Fibroblast of lung (primary cell): ENCODE data around the gene GPR108. TPM values are rescaled to one million over a fixed set of nuclear protein-coding genes. Genes with fewer than 3 reads are reported as not detected.

ENCODE experiments used
- DNase-seq, 2 donors: peaks; one replicate each; pipeline versions ENCODE4 v3.0.0 to v3.0.0-alpha.2; 2010; ENCODE audit warnings: low read depth in 2 of 2
- H2AFZ ChIP-seq: 2 replicates; pipeline ENCODE4 v1.5.1; 2012; ENCODE audit warnings: low read length, control low read depth, inconsistent platforms
- H3K27ac ChIP-seq: 2 replicates; pipeline ENCODE4 v1.5.1; 2011; ENCODE audit warnings: low read length, control low read depth; ENCODE audit not compliant: insufficient read depth
- H3K27me3 ChIP-seq: 2 replicates; pipeline ENCODE4 v1.5.1; 2011; ENCODE audit warnings: mild to moderate bottlenecking, low read length; ENCODE audit not compliant: control insufficient read depth, insufficient read depth
- H3K36me3 ChIP-seq: 2 replicates; pipeline ENCODE4 v1.5.1; 2011; ENCODE audit warnings: low read length; ENCODE audit not compliant: control insufficient read depth, insufficient read depth
- H3K4me1 ChIP-seq: 2 replicates; pipeline ENCODE4 v1.5.1; 2011; ENCODE audit warnings: low read length; ENCODE audit not compliant: control insufficient read depth, insufficient read depth; ENCODE audit errors: extremely low read depth
- H3K4me2 ChIP-seq: 2 replicates; pipeline ENCODE4 v1.5.1; 2011; ENCODE audit warnings: low read length, control low read depth; ENCODE audit not compliant: insufficient read depth; ENCODE audit errors: extremely low read depth
- H3K4me3 ChIP-seq, 4 experiments: fragments of 200-600 bp in 1 of 4; sonication (generic) in 1 of 4; replicated peaks in 1 of 4; 2 replicates each; pipeline ENCODE4 v1.5.1; 2011 to 2016; ENCODE audit warnings: low read length in 4 of 4, low read depth in 3 of 4, mild to moderate bottlenecking in 3 of 4, control low read depth in 2 of 4, inconsistent platforms in 1 of 4, mixed read lengths in 1 of 4; ENCODE audit not compliant: insufficient read depth in 1 of 4; ENCODE audit errors: control extremely low read depth in 1 of 4
- H3K79me2 ChIP-seq: 2 replicates; pipeline ENCODE4 v1.5.1; 2012; ENCODE audit warnings: mild to moderate bottlenecking, low read length, inconsistent platforms; ENCODE audit not compliant: control insufficient read depth, insufficient read depth
- H3K9ac ChIP-seq: 2 replicates; pipeline ENCODE4 v1.5.1; 2011; ENCODE audit warnings: mild to moderate bottlenecking, low read length, control low read depth; ENCODE audit not compliant: insufficient read depth
- H3K9me3 ChIP-seq: 2 replicates; pipeline ENCODE4 v1.5.1; 2012; ENCODE audit warnings: low read depth, low read length; ENCODE audit not compliant: control insufficient read depth, insufficient read depth
- H4K20me1 ChIP-seq: 2 replicates; pipeline ENCODE4 v1.5.1; 2011; ENCODE audit warnings: low read length; ENCODE audit not compliant: control insufficient read depth, insufficient read depth; ENCODE audit errors: extremely low read depth
- EZH2 ChIP-seq: IDR thresholded peaks from 2 replicates; pipeline ENCODE4 v1.5.1; 2012; ENCODE audit warnings: low read length, control low read depth, mild to moderate bottlenecking; ENCODE audit errors: missing control alignments
- polyA plus RNA-seq, 2 donors: library from polyadenylated mRNA; depleted of rRNA in 1 of 2; stranded (reverse) in 1 of 2; unstranded in 1 of 2; fragments of >200 nt; gene quantifications; 2 replicates each; pipeline ENCODE4 v1.2.1, GENCODE V29; 2011 to 2012; ENCODE audit warnings: missing spikeins in 1 of 2
- total RNA-seq: library from RNA; depleted of rRNA; stranded (reverse); fragments of >200 nt; gene quantifications from 2 replicates; pipeline ENCODE4 v1.2.1, GENCODE V29; 2014
- TF ChIP-seq, protein P1 (sequence below), 2 donors: IDR thresholded peaks in 1 of 2; conservative IDR thresholded peaks in 1 of 2; 1 replicate in 1 of 2; 2 replicates in 1 of 2; pipeline ENCODE4 v1.5.1; 2011 to 2012; ENCODE audit warnings: low read length in 2 of 2, control low read depth in 1 of 2, inconsistent platforms in 1 of 2, low read depth in 1 of 2, mild to moderate bottlenecking in 1 of 2

The GPR108 gene
- total and polyA plus RNA-seq, 2 donors (not counting 1 experiment from before 2014, with no cell fraction given): 28.4 to 57.0 TPM

DNA sequence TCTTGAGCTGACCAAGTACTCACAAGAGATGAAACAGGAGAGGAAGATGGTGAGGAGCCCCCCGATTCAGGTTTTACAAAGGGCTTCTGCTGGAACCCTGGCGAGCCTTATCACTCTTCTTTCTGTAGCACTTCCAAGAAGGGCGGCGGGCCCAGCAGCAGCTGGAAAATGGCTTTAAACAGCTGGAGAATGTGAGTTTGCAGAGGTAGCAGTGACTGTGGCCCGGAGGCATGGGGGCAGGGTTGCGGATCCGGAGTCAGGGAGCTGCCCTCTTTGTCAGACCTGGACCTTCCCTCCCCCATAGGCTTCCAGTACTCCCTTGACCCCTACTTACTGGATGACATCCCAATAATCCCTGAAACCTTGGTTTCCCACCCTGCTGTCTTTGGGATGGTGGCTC lies 5.7 kb upstream of the GPR108 start:
- no peak overlapping the region for H3K27ac ChIP-seq
- no peak overlapping the region for H3K9ac ChIP-seq
- no peak overlapping the region for H2AFZ ChIP-seq
- DNase-seq: peak in 1 of 2 donors; percentile 8
- no peaks in the 10 kb centered on the region for H3K27me3 ChIP-seq
- TF ChIP-seq EZH2: no peak
- H3K9me3 ChIP-seq: no peaks in the 10 kb centered on the region
- peaks cover 32% of the 10 kb centered on the region for H3K4me1 ChIP-seq
- H4K20me1 ChIP-seq: no peaks in the 10 kb centered on the region
- peaks cover 15% of the 10 kb centered on the region for H3K36me3 ChIP-seq
- peak overlapping the region in 2 of 4 experiments; percentile 3 to 6 for H3K4me3 ChIP-seq
- peak overlapping the region; percentile 27 for H3K4me2 ChIP-seq
- H3K79me2 ChIP-seq: peaks cover 10% of the 10 kb centered on the region

DNA sequence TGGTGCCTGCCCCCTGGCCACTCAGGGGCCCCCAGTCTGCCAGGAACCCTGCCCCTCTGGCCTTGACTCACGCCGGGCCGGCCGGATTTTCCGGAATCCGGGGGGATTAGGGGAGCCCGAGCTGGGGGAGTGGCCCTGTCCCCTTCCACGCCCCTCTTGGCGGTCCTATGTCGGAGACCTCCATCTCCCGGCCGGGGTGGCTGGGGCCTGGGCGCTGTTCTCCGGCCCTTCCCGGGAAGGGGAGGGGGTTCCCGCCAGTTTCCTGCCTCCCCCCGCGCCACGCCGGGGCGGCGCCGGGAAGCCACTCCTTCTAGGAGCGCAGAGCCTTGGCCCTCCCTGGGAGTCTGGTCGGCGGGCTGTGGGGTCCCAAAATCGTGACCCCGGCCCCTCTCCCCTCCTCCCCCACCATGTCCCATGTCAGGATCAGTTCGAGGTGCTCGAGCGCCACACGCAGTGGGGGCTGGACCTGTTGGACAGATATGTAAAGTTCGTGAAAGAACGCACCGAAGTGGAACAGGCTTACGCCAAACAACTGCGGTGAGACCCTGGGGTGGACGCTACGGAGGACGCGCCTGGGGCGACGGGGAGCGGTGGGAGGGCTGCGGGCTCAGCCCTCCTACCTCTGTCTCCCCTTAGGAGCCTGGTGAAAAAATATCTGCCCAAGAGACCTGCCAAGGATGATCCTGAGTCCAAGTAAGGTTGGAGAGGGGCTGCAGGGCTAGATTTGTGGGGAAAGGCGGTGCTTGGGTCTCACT lies 3.4 kb upstream of the GPR108 start:
- Histone ChIP-seq H3K4me2 (peak overlapping the region; percentile 49), H3K9me3 (no peaks in the 10 kb centered on the region), H2AFZ (peak overlapping the region; percentile 30), H3K27me3 (no peaks in the 10 kb centered on the region), H4K20me1 (no peaks in the 10 kb centered on the region), H3K27ac (peak overlapping the region; percentile 64), H3K4me3 (peak overlapping the region; percentile 68 to 93 (median 76)), H3K79me2 (peaks cover 10% of the 10 kb centered on the region), H3K36me3 (peaks cover 9% of the 10 kb centered on the region), H3K9ac (peak overlapping the region; percentile 61), H3K4me1 (peaks cover 36% of the 10 kb centered on the region)
- no peak for TF ChIP-seq EZH2
- TF ChIP-seq, protein P1, sequence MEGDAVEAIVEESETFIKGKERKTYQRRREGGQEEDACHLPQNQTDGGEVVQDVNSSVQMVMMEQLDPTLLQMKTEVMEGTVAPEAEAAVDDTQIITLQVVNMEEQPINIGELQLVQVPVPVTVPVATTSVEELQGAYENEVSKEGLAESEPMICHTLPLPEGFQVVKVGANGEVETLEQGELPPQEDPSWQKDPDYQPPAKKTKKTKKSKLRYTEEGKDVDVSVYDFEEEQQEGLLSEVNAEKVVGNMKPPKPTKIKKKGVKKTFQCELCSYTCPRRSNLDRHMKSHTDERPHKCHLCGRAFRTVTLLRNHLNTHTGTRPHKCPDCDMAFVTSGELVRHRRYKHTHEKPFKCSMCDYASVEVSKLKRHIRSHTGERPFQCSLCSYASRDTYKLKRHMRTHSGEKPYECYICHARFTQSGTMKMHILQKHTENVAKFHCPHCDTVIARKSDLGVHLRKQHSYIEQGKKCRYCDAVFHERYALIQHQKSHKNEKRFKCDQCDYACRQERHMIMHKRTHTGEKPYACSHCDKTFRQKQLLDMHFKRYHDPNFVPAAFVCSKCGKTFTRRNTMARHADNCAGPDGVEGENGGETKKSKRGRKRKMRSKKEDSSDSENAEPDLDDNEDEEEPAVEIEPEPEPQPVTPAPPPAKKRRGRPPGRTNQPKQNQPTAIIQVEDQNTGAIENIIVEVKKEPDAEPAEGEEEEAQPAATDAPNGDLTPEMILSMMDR (conservative IDR thresholded peaks at IDR 0.05 in 1 of 2, IDR thresholded peaks at IDR 0.05 in 1 of 2; ENCODE audit: low read depth in 1 of 2, low read length in 2 of 2): no peak
- DNase-seq: peak; percentile 18 to 35

- Histone ChIP-seq H3K36me3 (peaks cover 6% of the 10 kb centered on the region), H2AFZ (peak overlapping the region; percentile 25), H3K27me3 (no peaks in the 10 kb centered on the region), H3K4me3 (peak overlapping the region; percentile 68 to 93 (median 76)), H3K9ac (peak overlapping the region; percentile 61), H3K79me2 (peaks cover 7% of the 10 kb centered on the region), H4K20me1 (no peaks in the 10 kb centered on the region), H3K27ac (peak overlapping the region; percentile 64), H3K9me3 (no peaks in the 10 kb centered on the region), H3K4me2 (peak overlapping the region; percentile 49), H3K4me1 (peaks cover 30% of the 10 kb centered on the region)
- peak in 1 of 2 donors; percentile 6 for DNase-seq
- TF ChIP-seq EZH2: no peak
- TF ChIP-seq, protein P1 (conservative IDR thresholded peaks at IDR 0.05 in 1 of 2, IDR thresholded peaks at IDR 0.05 in 1 of 2; ENCODE audit: low read depth in 1 of 2, low read length in 2 of 2): no peak
Observed at GRCh38 chr19:6739883-6740588, 2.7 kb upstream of the GPR108 start.
